ELR (cell line): Measurements from ENCODE around the gene GFPT2.

ENCODE experiments used
- DNase-seq: peaks from one replicate; pipeline ENCODE4 v3.0.0-alpha.2; 2015; ENCODE audit warnings: low read depth

Gene GFPT2

DNA sequence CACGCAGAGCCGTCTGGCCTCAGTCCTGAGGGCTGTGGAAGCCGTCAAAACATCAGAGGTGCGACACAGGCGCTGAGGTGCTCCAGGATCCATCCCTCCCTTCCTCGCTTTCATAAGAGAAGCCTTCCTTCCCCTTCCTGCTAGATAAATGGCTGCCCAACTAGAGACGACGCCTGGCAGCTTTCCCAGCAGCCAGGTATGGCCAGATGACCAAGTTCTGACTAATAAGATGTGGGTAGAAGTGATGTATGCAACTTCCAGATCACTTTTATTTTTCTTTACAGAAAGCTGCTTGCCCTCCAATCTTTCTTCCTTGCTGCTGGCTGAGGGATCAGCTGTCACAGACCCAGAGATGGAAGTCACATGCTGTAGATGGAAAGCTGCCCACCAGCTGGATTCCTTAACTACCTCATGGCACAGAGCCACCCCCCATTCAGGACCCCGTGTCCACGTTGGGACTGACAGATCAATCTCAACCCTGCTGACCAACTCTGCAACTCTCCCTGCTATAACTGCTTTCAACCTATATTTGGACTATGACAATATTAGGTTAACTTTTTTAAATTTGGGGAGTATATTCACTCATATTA lies 70.0 kb downstream of the GFPT2 start:
- DNase-seq: no peak

DNA sequence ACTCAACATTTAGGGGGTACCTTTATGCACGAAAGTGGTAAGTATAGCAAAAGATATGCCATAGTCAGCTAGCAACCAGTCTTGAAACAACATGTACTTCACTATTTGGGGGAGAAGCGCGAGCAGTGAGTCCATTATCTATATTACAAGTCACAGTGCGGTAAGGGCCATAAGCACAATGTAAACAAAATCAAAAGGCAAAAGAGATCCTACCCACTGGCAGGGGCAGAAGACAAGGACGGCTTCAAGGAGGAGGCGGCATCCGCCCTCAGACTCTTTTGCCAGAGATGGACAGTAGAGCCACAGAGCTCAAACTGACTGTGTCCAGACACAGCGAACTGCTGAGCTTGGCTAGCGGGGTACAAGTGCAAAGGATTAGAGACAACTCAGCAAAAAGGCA lies 70.9 kb downstream of the GFPT2 start:
- DNase-seq: no peak

DNA sequence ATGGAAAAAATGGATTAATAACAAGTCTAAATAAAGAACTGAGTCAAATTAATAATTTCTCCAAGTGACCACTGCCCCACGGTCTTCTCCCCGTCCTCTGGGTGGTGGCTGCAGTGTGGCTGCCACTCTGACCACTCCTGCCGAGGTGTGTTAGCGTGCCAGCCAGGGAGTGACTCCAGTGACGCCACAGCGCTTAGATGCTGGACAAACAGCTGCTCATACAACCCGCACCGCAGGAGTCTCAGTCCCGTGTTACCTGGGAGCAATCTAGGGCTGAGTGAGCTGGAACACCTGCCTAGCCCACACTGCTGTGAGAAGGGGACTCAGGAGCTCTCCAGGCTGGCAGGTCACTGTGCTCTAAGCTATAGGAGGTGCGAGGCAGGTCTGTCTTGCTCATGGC lies 71.4 kb downstream of the GFPT2 start:
- DNase-seq: no peak

DNA sequence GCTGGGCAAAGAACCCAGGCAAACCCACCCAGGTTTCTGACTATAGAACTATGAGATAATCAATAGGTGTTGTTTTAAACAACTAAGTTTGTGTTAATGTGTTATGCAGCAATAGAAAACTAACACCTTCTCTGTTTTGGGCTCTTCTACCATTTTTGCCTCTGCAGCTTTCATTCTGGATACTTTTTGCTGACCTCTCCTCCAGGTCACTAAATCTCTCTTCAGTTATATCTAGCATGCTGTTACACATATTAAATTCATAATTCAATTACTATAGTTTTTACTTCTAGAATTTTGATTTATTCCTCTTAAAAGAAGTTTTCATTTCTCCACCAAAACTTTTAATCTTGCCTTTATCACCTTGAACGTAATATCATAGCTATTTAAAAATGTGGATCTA lies 78.4 kb downstream of the GFPT2 start:
- DNase-seq: no peak

DNA sequence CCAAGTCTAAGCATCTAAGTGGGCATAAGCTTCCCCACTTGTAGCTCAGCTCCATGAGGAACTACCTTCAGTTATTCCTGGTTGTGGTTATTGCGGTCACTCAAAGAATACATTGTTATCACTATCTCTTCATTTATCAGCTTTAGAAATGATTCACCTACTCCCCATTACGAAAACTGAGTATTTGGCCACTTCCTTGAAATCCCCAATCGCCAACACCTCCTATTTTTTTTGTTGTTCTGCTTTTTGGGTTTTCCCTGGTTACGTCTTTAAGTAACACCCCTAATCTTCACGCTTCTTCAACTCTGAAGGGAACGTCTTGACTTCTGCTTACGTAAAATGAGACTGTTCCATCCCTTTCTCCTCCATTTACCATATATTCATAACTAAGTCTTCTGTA lies 81.9 kb downstream of the GFPT2 start:
- DNase-seq: no peak

DNA sequence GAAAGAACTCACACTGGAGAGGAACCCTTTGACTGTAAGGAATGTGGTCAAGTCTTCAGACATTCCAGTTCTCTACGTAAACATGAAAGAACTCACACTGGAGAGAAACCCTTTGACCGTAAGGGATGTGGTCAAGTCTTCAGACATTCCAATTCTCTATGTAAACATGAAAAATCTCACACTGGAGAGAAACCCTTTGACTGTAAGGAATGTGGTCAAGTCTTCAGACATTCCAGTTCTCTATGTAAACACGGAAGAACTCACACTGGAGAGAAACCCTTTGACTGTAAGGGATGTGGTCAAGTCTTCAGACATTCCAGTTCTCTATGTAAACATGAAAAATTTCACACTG lies 93.9 kb downstream of the GFPT2 start:
- peak; percentile 11 for DNase-seq

DNA sequence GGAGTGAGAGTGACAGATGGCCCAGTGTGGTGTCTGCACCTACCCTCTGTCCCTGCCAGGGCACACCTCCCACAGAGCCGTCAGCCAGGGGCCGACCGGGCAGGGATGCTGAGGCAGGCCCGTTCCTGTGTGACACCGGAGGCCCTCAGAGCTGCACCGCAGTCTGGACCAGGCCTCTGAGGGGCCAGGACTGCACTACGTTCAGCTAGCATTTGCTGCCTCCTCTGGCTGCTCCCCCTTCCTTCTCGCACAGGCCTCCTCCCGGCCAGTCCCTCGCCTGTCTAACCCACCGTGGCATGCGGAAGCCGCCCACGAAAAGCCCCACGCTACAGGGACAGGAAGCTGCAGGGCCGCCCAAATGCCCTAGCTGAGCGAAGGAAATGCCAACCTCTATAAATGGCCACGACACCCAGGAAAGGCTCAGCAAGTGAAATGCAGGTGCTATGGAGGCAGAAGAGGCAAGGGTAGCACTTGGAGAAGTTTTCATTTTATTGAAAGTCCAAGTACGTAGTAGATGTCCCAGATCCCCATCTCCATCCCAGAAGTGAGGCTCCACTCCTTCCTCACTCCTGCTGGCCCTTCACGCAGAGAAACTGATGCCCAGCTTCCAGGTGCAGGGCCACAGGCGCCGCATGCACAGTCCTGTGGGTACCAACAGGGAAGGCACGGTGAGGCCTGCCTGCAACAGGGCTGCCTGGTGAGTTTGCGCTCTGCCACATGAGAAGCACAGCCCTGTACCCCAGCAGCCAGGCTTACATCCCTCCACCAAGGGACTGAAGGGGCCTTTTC lies 99.9 kb downstream of the GFPT2 start:
- DNase-seq: no peak

DNA sequence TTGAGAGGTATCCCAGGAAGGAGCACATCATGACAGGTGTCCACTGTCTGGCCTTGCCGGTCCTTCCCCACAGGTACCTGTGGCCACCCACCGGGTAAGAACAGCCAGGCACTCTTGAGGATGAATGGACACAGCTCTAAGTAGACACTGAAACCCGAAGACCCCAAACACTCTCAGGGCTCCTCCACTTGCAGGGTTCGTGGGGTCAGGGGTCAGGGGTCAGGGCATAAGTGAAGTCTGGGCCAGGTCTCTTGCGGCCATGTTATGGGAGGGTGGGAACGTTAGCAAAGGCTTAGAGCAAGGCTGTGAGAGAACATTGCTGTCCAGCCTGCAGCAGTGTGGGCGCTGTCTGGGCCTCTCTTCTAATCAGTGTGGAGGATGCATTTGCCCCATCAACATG lies 101.2 kb downstream of the GFPT2 start:
- DNase-seq: no peak

DNA sequence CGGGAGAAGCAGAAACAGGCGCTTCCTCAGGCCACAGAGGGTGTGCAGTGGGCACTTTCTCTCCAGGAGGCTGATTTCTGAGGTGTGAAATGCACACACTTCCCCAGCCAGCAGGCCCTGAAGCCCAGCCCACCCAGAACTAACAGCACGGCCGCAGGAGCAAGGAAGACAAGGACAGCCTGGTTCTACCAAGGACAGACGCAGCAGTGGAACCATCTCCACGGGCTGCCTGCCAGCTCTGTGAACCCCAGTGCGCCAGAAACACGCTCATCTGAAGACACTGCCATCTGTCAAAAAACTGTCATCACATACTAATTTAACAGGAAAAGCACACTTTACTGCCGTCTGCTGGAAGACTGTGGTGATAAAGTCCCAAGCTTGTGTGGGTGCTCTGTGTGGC lies 102.0 kb downstream of the GFPT2 start:
- no peak for DNase-seq
